Measurements from ENCODE around the gene CAVIN2.

- TF ChIP-seq, protein P1, sequence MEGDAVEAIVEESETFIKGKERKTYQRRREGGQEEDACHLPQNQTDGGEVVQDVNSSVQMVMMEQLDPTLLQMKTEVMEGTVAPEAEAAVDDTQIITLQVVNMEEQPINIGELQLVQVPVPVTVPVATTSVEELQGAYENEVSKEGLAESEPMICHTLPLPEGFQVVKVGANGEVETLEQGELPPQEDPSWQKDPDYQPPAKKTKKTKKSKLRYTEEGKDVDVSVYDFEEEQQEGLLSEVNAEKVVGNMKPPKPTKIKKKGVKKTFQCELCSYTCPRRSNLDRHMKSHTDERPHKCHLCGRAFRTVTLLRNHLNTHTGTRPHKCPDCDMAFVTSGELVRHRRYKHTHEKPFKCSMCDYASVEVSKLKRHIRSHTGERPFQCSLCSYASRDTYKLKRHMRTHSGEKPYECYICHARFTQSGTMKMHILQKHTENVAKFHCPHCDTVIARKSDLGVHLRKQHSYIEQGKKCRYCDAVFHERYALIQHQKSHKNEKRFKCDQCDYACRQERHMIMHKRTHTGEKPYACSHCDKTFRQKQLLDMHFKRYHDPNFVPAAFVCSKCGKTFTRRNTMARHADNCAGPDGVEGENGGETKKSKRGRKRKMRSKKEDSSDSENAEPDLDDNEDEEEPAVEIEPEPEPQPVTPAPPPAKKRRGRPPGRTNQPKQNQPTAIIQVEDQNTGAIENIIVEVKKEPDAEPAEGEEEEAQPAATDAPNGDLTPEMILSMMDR (IDR thresholded peaks at IDR 0.05; ENCODE audit: poor library complexity): no peak
- no peak for TF ChIP-seq EZH2phosphoT487 (IDR thresholded peaks at IDR 0.05; ENCODE audit: low read depth, severe bottlenecking, unreplicated experiment)
Observed at GRCh38 chr2:191813943-191814342, 32.9 kb downstream of the CAVIN2 start.
